ENCODE measurements around the gene EMC8. TPM values are rescaled to one million over a fixed set of nuclear protein-coding genes. Genes with fewer than 3 reads are reported as not detected.
A peak's percentile ranks its signal among the peaks of the same experiment; 100 is the strongest.

The EMC8 gene
- polyA plus RNA-seq (2013) = 26.2 and 26.6 TPM in 2 replicates

DNA sequence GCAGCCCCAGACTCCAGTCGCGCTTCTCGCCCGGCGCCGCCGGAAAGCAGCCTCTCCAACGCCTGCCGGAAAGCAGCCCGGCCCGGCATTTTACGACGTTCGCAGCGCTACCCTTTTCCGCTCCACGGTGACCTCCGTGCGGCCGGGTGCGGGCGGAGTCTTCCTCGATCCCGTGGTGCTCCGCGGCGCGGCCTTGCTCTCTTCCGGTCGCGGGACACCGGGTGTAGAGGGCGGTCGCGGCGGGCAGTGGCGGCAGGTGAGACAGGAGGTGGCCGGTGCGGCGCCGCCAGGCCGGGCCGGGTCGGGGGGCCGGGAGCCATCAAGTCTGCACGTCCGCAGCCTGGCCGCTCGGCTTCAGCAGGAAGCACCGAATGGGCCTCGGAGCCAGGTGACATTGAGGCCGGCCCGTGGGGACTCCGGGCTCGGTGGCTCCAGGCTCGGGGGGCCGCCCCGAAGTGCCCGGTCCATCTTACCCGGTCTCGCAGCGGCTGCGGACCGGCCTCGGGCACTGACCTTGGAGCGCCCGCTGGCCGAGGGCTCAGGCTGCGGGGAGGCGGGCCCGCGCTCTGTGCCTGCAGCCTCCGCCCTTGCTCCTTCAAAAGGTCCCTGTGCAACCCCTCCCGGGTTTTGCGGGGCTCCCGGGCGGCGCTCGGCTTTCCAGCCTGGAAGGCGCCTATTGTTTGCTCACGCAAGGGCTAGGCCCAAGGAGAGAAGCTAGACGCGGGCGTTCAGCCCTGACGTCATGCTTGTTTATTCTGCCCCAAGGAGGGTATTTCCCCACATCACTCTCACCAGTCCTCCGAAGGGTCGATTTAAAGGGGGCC is at the start of gene EMC8, which contains the start of gene COX4I1:
Gene EMC8, minus strand, starts transcription at position 48 of the 824 bp plus-strand sequence. CDS start 249 bp downstream, outside the sequence.
Gene COX4I1, plus strand, starts transcription at position 199 of the 824 bp plus-strand sequence. CDS start 1,511 bp downstream, outside the sequence.
- Histone ChIP-seq H4K12ac (ENCODE audit: low read depth, low read length) (peak within 1 kb of the TSS; percentile 97), H2AK5ac (ENCODE audit: low read length) (peak within 1 kb of the TSS; percentile 91), H3K4me1 (ENCODE audit: control insufficient read depth in 1 of 2, insufficient read depth in 2 of 2, low read length in 2 of 2) (peaks cover 0 to 10% of the 10 kb centered on the region in 2 experiments), H3K14ac (ENCODE audit: low read length) (peak within 1 kb of the TSS; percentile 98), H3K27me3 (ENCODE audit: insufficient read depth, low read length) (no peaks in the 10 kb centered on the region), H3K4ac (ENCODE audit: low read depth, low read length) (peak within 1 kb of the TSS; percentile 99), H2BK5ac (ENCODE audit: low read depth, low read length, poor library complexity) (peak within 1 kb of the TSS; percentile 89), H3K9ac (ENCODE audit: low read length) (peak within 1 kb of the TSS; percentile 97), H3K9me3 (ENCODE audit: insufficient read depth, low read depth, low read length) (no peaks in the 10 kb centered on the region), H3K4me3 (ENCODE audit: low read depth, low read length) (peak within 1 kb of the TSS; percentile 99), H3K27ac (ENCODE audit: low read depth, low read length) (peak within 1 kb of the TSS; percentile 77), H3K23ac (ENCODE audit: low read length) (no peak within 1 kb of the TSS), H3K36me3 (ENCODE audit: control insufficient read depth in 1 of 2, insufficient read depth in 2 of 2, low read length in 2 of 2) (peaks cover 31 to 51% of the 10 kb centered on the region in 2 experiments), H2BK12ac (ENCODE audit: low read length) (no peak within 1 kb of the TSS), H4K91ac (ENCODE audit: low read depth, low read length) (peak within 1 kb of the TSS; percentile 98), H3K79me1 (ENCODE audit: low read length) (peaks cover 12% of the 10 kb centered on the region), H3K79me2 (ENCODE audit: control insufficient read depth, insufficient read depth, low read length, poor library complexity) (peaks cover 22% of the 10 kb centered on the region), H2AFZ (ENCODE audit: insufficient read depth, low read length, poor library complexity) (peak within 1 kb of the TSS; percentile 96), H3K18ac (ENCODE audit: low read length) (peak within 1 kb of the TSS; percentile 98), H2BK120ac (ENCODE audit: insufficient read depth, low read length, poor library complexity) (peak within 1 kb of the TSS; percentile 91), H4K8ac (ENCODE audit: low read depth, low read length) (peak within 1 kb of the TSS; percentile 99), H3K4me2 (ENCODE audit: low read length) (peak within 1 kb of the TSS; percentile 94)
- peak; percentile 89 to 94 for DNase-seq
- no CpG with 5 or more reads among the region's 87 CpGs for WGBS (ENCODE audit: extremely low coverage, insufficient coverage, insufficient read length)

DNA sequence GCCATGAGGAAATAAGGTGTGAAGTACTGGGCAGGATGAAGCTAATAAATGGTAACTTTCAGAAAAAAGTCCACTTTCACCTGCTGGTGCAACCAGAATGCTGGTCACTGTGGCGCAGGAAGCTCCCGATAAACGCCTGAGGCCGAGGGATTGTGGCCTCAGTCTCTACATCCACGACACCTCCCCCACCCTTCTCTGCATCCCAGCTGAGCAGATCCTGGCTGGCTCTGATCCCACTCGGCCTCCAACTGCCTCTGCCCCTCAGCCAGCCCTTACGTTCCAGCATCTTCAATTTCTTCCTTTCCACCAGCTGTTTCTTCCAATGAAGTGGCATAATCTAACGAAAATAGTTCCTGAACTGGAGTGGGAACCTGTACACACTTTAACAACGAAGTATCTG is 49.6 kb upstream of the EMC8 start:
- Histone ChIP-seq H3K36me3 (ENCODE audit: control insufficient read depth in 1 of 2, insufficient read depth in 2 of 2, low read length in 2 of 2) (no peaks in the 10 kb centered on the region), H3K79me2 (ENCODE audit: control insufficient read depth, insufficient read depth, low read length, poor library complexity) (no peaks in the 10 kb centered on the region), H3K4me3 (ENCODE audit: low read depth, low read length) (no peak overlapping the region), H2AK5ac (ENCODE audit: low read length) (no peak overlapping the region), H2BK12ac (ENCODE audit: low read length) (no peak overlapping the region), H3K23ac (ENCODE audit: low read length) (no peak overlapping the region), H3K4me2 (ENCODE audit: low read length) (no peak overlapping the region), H2AFZ (ENCODE audit: insufficient read depth, low read length, poor library complexity) (no peak overlapping the region), H2BK120ac (ENCODE audit: insufficient read depth, low read length, poor library complexity) (no peak overlapping the region), H2BK5ac (ENCODE audit: low read depth, low read length, poor library complexity) (no peak overlapping the region), H3K79me1 (ENCODE audit: low read length) (peaks cover 2% of the 10 kb centered on the region), H4K91ac (ENCODE audit: low read depth, low read length) (no peak overlapping the region), H3K9ac (ENCODE audit: low read length) (no peak overlapping the region), H3K14ac (ENCODE audit: low read length) (no peak overlapping the region), H3K9me3 (ENCODE audit: insufficient read depth, low read depth, low read length) (no peaks in the 10 kb centered on the region), H3K27me3 (ENCODE audit: insufficient read depth, low read length) (no peaks in the 10 kb centered on the region), H3K18ac (ENCODE audit: low read length) (no peak overlapping the region), H3K27ac (ENCODE audit: low read depth, low read length) (no peak overlapping the region), H3K4me1 (ENCODE audit: control insufficient read depth in 1 of 2, insufficient read depth in 2 of 2, low read length in 2 of 2) (peaks cover 10 to 19% of the 10 kb centered on the region in 2 experiments), H4K8ac (ENCODE audit: low read depth, low read length) (no peak overlapping the region), H3K4ac (ENCODE audit: low read depth, low read length) (no peak overlapping the region), H4K12ac (ENCODE audit: low read depth, low read length) (no peak overlapping the region)
- no CpG with 5 or more reads among the region's 9 CpGs for WGBS (ENCODE audit: extremely low coverage, insufficient coverage, insufficient read length)
- DNase-seq = no peak

DNA sequence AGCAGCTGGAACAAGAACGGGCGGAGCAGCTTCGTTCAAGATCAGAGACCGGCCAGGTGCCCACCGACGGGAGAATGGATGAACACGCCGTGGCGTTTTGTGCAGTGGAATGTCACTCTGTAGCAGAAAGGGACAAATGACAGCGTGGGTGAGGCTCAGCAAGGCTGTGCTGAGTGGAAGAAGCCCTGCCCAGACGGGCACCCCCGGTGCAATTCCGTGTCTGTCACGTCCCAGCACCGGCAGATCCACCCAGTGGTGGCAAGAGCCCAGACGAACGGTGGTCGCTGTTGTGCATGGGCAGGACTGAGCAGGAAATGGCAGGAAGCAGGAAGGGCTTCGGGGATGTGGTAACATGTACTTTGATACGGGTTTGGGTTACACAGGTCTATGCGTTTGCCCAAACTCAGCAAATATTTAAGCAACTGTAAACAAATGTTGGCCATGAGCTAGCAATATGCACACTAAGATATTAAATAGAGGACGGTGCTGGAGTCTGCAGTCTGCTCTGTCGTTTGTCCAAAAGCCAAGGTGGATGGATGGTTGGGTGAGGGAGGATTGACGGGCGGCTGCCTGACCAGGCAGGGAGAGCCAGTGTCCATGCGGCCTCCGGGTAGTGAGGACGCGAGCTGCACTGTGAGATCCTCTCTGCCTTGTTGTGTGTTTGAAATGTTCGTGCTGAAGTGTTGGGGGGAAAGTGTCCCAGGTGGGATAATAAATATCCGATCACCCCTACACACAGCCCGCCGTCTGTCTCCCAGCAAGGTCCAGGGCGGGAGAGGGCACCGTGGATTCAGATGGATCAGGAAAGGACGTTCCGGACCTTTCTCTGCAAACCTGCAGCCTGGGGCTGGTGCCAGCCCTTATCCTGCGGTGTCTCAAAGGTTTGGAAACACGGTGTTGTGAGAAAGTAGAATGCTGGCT is 48.6 kb upstream of the EMC8 start:
- H3K27ac ChIP-seq (ENCODE audit: low read depth, low read length) = no peak overlapping the region
- no peaks in the 10 kb centered on the region for H3K79me2 ChIP-seq (ENCODE audit: control insufficient read depth, insufficient read depth, low read length, poor library complexity)
- H4K8ac ChIP-seq (ENCODE audit: low read depth, low read length) = no peak overlapping the region
- H3K9ac ChIP-seq (ENCODE audit: low read length) = no peak overlapping the region
- H3K27me3 ChIP-seq (ENCODE audit: insufficient read depth, low read length) = no peaks in the 10 kb centered on the region
- H3K4me1 ChIP-seq (ENCODE audit: control insufficient read depth in 1 of 2, insufficient read depth in 2 of 2, low read length in 2 of 2) = peaks cover 10 to 16% of the 10 kb centered on the region in 2 experiments
- no peak overlapping the region for H2BK12ac ChIP-seq (ENCODE audit: low read length)
- no peak overlapping the region for H4K91ac ChIP-seq (ENCODE audit: low read depth, low read length)
- H2AK5ac ChIP-seq (ENCODE audit: low read length) = no peak overlapping the region
- peak in 1 of 2 donors; percentile 61 for DNase-seq
- no peak overlapping the region for H3K4ac ChIP-seq (ENCODE audit: low read depth, low read length)
- no peaks in the 10 kb centered on the region for H3K36me3 ChIP-seq (ENCODE audit: control insufficient read depth in 1 of 2, insufficient read depth in 2 of 2, low read length in 2 of 2)
- no peak overlapping the region for H2AFZ ChIP-seq (ENCODE audit: insufficient read depth, low read length, poor library complexity)
- peak overlapping the region; percentile 18 for H3K14ac ChIP-seq (ENCODE audit: low read length)
- no peak overlapping the region for H3K18ac ChIP-seq (ENCODE audit: low read length)
- H4K12ac ChIP-seq (ENCODE audit: low read depth, low read length) = no peak overlapping the region
- H3K4me3 ChIP-seq (ENCODE audit: low read depth, low read length) = no peak overlapping the region
- peaks cover under 1% of the 10 kb centered on the region for H3K9me3 ChIP-seq (ENCODE audit: insufficient read depth, low read depth, low read length)
- H2BK5ac ChIP-seq (ENCODE audit: low read depth, low read length, poor library complexity) = no peak overlapping the region
- no peak overlapping the region for H2BK120ac ChIP-seq (ENCODE audit: insufficient read depth, low read length, poor library complexity)
- H3K23ac ChIP-seq (ENCODE audit: low read length) = no peak overlapping the region
- H3K4me2 ChIP-seq (ENCODE audit: low read length) = no peak overlapping the region
- no CpG with 5 or more reads among the region's 39 CpGs for WGBS (ENCODE audit: extremely low coverage, insufficient coverage, insufficient read length)
- peaks cover 2% of the 10 kb centered on the region for H3K79me1 ChIP-seq (ENCODE audit: low read length)

DNA sequence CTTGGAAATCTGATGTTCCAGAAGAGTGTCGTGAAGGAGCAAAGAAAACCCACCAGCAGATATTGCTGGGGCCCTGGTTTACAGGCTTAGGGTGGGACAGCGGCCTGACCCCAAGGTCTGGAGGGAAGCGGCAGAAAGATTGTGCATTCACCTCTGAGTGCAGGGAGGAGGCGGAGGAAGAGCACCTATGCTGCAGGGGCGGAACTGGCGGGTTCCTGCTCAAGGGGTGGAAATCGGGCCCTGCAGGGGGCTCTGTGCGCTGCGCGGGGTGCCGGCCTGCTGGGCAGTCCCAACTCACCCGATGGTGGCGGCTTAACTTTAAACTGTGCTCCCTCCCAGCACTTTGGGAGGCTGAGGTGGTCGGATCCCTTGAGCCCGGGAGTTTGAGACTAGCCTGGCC is 47.7 kb upstream of the EMC8 start:
- peaks cover 2% of the 10 kb centered on the region for H3K27me3 ChIP-seq (ENCODE audit: insufficient read depth, low read length)
- no peaks in the 10 kb centered on the region for H3K36me3 ChIP-seq (ENCODE audit: control insufficient read depth in 1 of 2, insufficient read depth in 2 of 2, low read length in 2 of 2)
- no peak overlapping the region for H3K18ac ChIP-seq (ENCODE audit: low read length)
- H3K4me1 ChIP-seq (ENCODE audit: control insufficient read depth in 1 of 2, insufficient read depth in 2 of 2, low read length in 2 of 2) = peaks cover 10 to 16% of the 10 kb centered on the region in 2 experiments
- peaks cover 5% of the 10 kb centered on the region for H3K9me3 ChIP-seq (ENCODE audit: insufficient read depth, low read depth, low read length)
- H3K79me1 ChIP-seq (ENCODE audit: low read length) = peaks cover 2% of the 10 kb centered on the region
- no peak overlapping the region for H4K8ac ChIP-seq (ENCODE audit: low read depth, low read length)
- no peak overlapping the region for H2BK5ac ChIP-seq (ENCODE audit: low read depth, low read length, poor library complexity)
- no peak overlapping the region for H4K12ac ChIP-seq (ENCODE audit: low read depth, low read length)
- no peak overlapping the region for H4K91ac ChIP-seq (ENCODE audit: low read depth, low read length)
- no peak overlapping the region for H3K27ac ChIP-seq (ENCODE audit: low read depth, low read length)
- H3K4ac ChIP-seq (ENCODE audit: low read depth, low read length) = no peak overlapping the region
- H2AFZ ChIP-seq (ENCODE audit: insufficient read depth, low read length, poor library complexity) = no peak overlapping the region
- H3K14ac ChIP-seq (ENCODE audit: low read length) = no peak overlapping the region
- H2AK5ac ChIP-seq (ENCODE audit: low read length) = no peak overlapping the region
- no peak for DNase-seq
- no peak overlapping the region for H3K9ac ChIP-seq (ENCODE audit: low read length)
- no peak overlapping the region for H3K4me3 ChIP-seq (ENCODE audit: low read depth, low read length)
- no peak overlapping the region for H2BK120ac ChIP-seq (ENCODE audit: insufficient read depth, low read length, poor library complexity)
- no peaks in the 10 kb centered on the region for H3K79me2 ChIP-seq (ENCODE audit: control insufficient read depth, insufficient read depth, low read length, poor library complexity)
- no peak overlapping the region for H3K4me2 ChIP-seq (ENCODE audit: low read length)
- no peak overlapping the region for H2BK12ac ChIP-seq (ENCODE audit: low read length)
- no peak overlapping the region for H3K23ac ChIP-seq (ENCODE audit: low read length)
- WGBS (ENCODE audit: extremely low coverage, insufficient coverage, insufficient read length) = no CpG with 5 or more reads among the region's 15 CpGs

Data from trophoblast cell (in vitro differentiated cells and primary cell).